SK-N-SH treated with all-trans-retinoic acid at 6 μM for 48 hours (cell line): Measurements from ENCODE around the gene GRAMD1B.

Experiments used
- ATAC-seq: fragments of 200-7000 bp; cut with Tn5 transposase; 3 replicates; pipeline ENCODE4 v1.9.1; 2020; ENCODE audit warnings: mild to moderate bottlenecking, moderate library complexity
- ARNTL ChIP-seq: fragments of 450-650 bp; formaldehyde crosslinking; IDR thresholded peaks from 2 replicates; pipeline ENCODE4 v1.5.0; 2020; ENCODE audit warnings: low read depth, mild to moderate bottlenecking, moderate library complexity, borderline replicate concordance
- BACH2 ChIP-seq: fragments of 250-450 bp; sonication (Bioruptor Pico); IDR thresholded peaks from 2 replicates; pipeline ENCODE4 v1.9.0; 2021; ENCODE audit warnings: mild to moderate bottlenecking, borderline replicate concordance
- CSDC2 ChIP-seq: fragments of 250-450 bp; sonication (Bioruptor Pico); IDR thresholded peaks from 2 replicates; pipeline ENCODE4 v1.5.0; 2020; ENCODE audit warnings: mild to moderate bottlenecking, moderate library complexity
- ESRRG ChIP-seq: fragments of 250-450 bp; sonication (Bioruptor Pico); IDR thresholded peaks from 2 replicates; pipeline ENCODE4 v1.6.1; 2021; ENCODE audit warnings: mild to moderate bottlenecking
- GLIS3 ChIP-seq: fragments of 250-450 bp; sonication (Bioruptor Pico); IDR thresholded peaks from 2 replicates; pipeline ENCODE4 v1.5.0; 2020; ENCODE audit warnings: mild to moderate bottlenecking, moderate library complexity
- ISL1 ChIP-seq: fragments of 250-450 bp; sonication (Bioruptor Pico); IDR thresholded peaks from 2 replicates; pipeline ENCODE4 v2.1.2; 2022; ENCODE audit warnings: mild to moderate bottlenecking, moderate library complexity
- OSR1 ChIP-seq: fragments of 250-450 bp; sonication (Bioruptor Pico); IDR thresholded peaks from 2 replicates; pipeline ENCODE4 v1.8.0; 2022; ENCODE audit warnings: moderate library complexity, mild to moderate bottlenecking, inconsistent platforms
- RARB ChIP-seq: fragments of 250-450 bp; sonication (Bioruptor Pico); IDR thresholded peaks from 2 replicates; pipeline ENCODE4 v1.8.0; 2021; ENCODE audit warnings: mild to moderate bottlenecking, moderate library complexity
- TCF4 ChIP-seq: fragments of 250-450 bp; sonication (Bioruptor Pico); IDR thresholded peaks from 2 replicates; pipeline ENCODE4 v1.8.0; 2021; ENCODE audit warnings: mild to moderate bottlenecking, moderate library complexity, borderline replicate concordance
- TOX ChIP-seq: fragments of 250-450 bp; sonication (Bioruptor Pico); IDR thresholded peaks from 2 replicates; pipeline ENCODE4 v1.8.0; 2021; ENCODE audit warnings: mild to moderate bottlenecking, moderate library complexity, borderline replicate concordance
- ZC3H10 ChIP-seq: fragments of 250-450 bp; sonication (Bioruptor Pico); IDR thresholded peaks from 2 replicates; pipeline ENCODE4 v1.5.1; 2021; ENCODE audit warnings: mild to moderate bottlenecking, moderate library complexity
- ZFP3 ChIP-seq: fragments of 250-450 bp; sonication (Bioruptor Pico); IDR thresholded peaks from 2 replicates; pipeline ENCODE4 v1.5.0; 2020; ENCODE audit warnings: mild to moderate bottlenecking, moderate library complexity
- ZFP30 ChIP-seq: fragments of 450-650 bp; formaldehyde crosslinking; IDR thresholded peaks from 2 replicates; pipeline ENCODE4 v1.5.0; 2022; ENCODE audit warnings: mild to moderate bottlenecking, moderate library complexity
- ZNF565 ChIP-seq: fragments of 450-650 bp; formaldehyde crosslinking; conservative IDR thresholded peaks from 2 replicates; pipeline ENCODE4 v1.5.0; 2020; ENCODE audit warnings: low read depth, mild to moderate bottlenecking, moderate library complexity
- ZNF8 ChIP-seq: fragments of 450-650 bp; formaldehyde crosslinking; IDR thresholded peaks from 2 replicates; pipeline ENCODE4 v1.5.0; 2020; ENCODE audit warnings: mild to moderate bottlenecking, moderate library complexity
- TF ChIP-seq, protein P1 (sequence below): fragments of 250-450 bp; sonication (Bioruptor Pico); IDR thresholded peaks from 2 replicates; pipeline ENCODE4 v1.8.0; 2020; ENCODE audit warnings: mild to moderate bottlenecking, moderate library complexity, borderline replicate concordance
- TF ChIP-seq, protein P2 (sequence below): fragments of 250-450 bp; sonication (Bioruptor Pico); IDR thresholded peaks from 2 replicates; pipeline ENCODE4 v1.5.1; 2021; ENCODE audit warnings: mild to moderate bottlenecking, moderate library complexity
- TF ChIP-seq, protein P3 (sequence below): fragments of 250-450 bp; sonication (Bioruptor Pico); IDR thresholded peaks from 2 replicates; pipeline ENCODE4 v1.8.0; 2021; ENCODE audit warnings: low read depth, mild to moderate bottlenecking, moderate library complexity, borderline replicate concordance
- TF ChIP-seq, protein P4 (sequence below): fragments of 250-450 bp; sonication (Bioruptor Pico); IDR thresholded peaks from 2 replicates; pipeline ENCODE4 v1.5.1; 2020; ENCODE audit warnings: low read depth, mild to moderate bottlenecking, moderate library complexity

Gene GRAMD1B

DNA sequence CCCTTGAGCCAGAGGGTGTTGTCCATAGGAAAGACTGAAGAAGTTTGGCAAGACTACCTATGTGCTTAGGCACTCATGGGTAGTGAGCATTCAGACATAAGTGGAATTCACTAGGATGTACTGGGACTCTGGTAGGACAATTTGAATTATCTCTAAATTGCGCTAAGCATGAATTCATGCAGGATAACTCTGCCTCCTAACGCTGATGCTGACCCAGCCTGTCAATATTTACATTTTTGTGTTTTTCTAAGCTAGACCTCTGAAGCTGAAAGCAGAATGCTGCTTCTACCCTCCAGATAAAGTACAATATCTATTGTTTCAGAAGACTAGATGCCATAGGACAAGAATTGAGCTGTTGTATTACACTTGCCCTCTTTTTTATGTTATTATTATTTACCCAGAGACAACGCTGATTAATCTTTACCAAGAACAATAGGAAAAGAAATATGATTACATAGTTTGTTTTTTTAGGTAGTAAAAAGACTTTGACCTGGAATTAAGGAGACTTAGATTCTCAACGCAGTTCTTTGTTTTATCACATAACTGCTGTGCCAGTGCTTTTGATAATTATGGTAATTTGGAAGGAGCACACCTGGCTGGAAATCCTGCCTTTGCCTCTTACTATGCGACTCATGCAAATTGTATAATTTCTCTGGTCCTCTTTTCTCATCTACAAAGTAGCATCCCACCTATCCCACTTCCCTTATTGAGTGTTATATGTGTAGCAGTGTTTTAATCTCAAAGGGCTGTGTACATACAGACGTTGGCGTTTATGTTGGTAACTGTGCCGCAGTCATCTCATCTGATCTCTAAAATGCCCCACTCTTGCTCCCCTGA lies 21.2 kb upstream of the GRAMD1B start:
- TF ChIP-seq ZC3H10 (CRISPR knock-in tag) (no peak), ESRRG (CRISPR knock-in tag) (no peak), GLIS3 (no peak), ZNF8 (no peak), BACH2 (CRISPR knock-in tag) (no peak), ZFP3 (CRISPR knock-in tag) (no peak), OSR1 (CRISPR knock-in tag) (no peak), CSDC2 (CRISPR knock-in tag) (no peak), TOX (CRISPR knock-in tag) (no peak), ZFP30 (CRISPR knock-in tag) (no peak), RARB (no peak), TCF4 (CRISPR knock-in tag) (no peak), ARNTL (CRISPR knock-in tag) (no peak)
- TF ChIP-seq, protein P1, sequence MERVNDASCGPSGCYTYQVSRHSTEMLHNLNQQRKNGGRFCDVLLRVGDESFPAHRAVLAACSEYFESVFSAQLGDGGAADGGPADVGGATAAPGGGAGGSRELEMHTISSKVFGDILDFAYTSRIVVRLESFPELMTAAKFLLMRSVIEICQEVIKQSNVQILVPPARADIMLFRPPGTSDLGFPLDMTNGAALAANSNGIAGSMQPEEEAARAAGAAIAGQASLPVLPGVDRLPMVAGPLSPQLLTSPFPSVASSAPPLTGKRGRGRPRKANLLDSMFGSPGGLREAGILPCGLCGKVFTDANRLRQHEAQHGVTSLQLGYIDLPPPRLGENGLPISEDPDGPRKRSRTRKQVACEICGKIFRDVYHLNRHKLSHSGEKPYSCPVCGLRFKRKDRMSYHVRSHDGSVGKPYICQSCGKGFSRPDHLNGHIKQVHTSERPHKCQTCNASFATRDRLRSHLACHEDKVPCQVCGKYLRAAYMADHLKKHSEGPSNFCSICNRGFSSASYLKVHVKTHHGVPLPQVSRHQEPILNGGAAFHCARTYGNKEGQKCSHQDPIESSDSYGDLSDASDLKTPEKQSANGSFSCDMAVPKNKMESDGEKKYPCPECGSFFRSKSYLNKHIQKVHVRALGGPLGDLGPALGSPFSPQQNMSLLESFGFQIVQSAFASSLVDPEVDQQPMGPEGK (CRISPR knock-in tag): no peak
- TF ChIP-seq, protein P2, sequence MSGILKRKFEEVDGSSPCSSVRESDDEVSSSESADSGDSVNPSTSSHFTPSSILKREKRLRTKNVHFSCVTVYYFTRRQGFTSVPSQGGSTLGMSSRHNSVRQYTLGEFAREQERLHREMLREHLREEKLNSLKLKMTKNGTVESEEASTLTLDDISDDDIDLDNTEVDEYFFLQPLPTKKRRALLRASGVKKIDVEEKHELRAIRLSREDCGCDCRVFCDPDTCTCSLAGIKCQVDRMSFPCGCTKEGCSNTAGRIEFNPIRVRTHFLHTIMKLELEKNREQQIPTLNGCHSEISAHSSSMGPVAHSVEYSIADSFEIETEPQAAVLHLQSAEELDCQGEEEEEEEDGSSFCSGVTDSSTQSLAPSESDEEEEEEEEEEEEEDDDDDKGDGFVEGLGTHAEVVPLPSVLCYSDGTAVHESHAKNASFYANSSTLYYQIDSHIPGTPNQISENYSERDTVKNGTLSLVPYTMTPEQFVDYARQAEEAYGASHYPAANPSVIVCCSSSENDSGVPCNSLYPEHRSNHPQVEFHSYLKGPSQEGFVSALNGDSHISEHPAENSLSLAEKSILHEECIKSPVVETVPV (CRISPR knock-in tag): no peak
- TF ChIP-seq, protein P3, sequence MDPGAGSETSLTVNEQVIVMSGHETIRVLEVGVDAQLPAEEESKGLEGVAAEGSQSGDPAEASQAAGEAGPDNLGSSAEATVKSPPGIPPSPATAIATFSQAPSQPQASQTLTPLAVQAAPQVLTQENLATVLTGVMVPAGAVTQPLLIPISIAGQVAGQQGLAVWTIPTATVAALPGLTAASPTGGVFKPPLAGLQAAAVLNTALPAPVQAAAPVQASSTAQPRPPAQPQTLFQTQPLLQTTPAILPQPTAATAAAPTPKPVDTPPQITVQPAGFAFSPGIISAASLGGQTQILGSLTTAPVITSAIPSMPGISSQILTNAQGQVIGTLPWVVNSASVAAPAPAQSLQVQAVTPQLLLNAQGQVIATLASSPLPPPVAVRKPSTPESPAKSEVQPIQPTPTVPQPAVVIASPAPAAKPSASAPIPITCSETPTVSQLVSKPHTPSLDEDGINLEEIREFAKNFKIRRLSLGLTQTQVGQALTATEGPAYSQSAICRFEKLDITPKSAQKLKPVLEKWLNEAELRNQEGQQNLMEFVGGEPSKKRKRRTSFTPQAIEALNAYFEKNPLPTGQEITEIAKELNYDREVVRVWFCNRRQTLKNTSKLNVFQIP: no peak
- TF ChIP-seq, protein P4, sequence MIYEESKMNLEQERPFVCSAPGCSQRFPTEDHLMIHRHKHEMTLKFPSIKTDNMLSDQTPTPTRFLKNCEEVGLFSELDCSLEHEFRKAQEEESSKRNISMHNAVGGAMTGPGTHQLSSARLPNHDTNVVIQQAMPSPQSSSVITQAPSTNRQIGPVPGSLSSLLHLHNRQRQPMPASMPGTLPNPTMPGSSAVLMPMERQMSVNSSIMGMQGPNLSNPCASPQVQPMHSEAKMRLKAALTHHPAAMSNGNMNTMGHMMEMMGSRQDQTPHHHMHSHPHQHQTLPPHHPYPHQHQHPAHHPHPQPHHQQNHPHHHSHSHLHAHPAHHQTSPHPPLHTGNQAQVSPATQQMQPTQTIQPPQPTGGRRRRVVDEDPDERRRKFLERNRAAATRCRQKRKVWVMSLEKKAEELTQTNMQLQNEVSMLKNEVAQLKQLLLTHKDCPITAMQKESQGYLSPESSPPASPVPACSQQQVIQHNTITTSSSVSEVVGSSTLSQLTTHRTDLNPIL (CRISPR knock-in tag): no peak
- ATAC-seq: no peak

DNA sequence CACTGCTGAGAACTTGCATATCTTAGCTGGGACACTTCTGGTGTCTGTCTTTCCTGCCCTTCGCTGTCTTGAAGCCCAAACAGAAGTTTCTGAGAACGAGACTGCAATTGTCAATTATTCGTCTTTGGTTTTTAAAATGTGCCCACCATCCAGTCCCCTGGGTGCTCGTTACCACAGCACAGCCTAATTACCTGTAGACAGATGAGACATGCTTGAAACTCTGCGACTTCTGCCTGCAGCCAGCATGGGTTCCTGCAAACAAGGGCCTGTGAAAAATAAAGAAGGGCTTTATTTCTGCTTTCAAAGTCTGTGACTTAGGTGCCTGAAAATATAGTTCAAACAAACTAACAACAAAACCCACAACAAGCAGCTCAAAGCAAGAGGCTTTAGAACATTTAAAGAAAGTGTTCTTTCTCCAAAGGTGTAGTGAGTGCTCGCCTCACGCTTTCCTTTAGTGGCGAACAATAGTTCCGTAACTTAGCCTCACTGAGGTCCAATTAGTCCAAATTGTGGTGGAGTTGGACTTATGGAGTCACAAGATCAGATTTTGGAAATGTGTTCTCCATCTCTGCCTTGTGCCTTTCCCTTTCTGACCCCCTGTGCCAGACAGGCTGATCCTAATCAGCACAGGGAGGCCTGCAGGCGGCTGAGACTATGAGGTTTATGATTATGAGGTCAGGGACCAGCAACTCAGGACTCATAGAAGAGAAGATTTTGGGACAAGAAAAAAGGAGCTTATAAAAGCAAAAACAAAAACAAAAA lies 20.4 kb upstream of the GRAMD1B start:
- TF ChIP-seq ESRRG (CRISPR knock-in tag): no peak
- no peak for TF ChIP-seq ARNTL (CRISPR knock-in tag)
- TF ChIP-seq RARB: no peak
- TF ChIP-seq, protein P1 (CRISPR knock-in tag): no peak
- no peak for TF ChIP-seq ISL1 (CRISPR knock-in tag)
- no peak for TF ChIP-seq BACH2 (CRISPR knock-in tag)
- TF ChIP-seq, protein P2 (CRISPR knock-in tag): no peak
- TF ChIP-seq ZNF565 (CRISPR knock-in tag): no peak
- no peak for ATAC-seq
